Naive thymus-derived CD4-positive, alpha-beta T cell (primary cell): ENCODE measurements around the gene MAS1L. TPM values are rescaled to one million over a fixed set of nuclear protein-coding genes. Genes with fewer than 3 reads are reported as not detected.

ENCODE experiments used
- ATAC-seq: fragments of 150-1000 bp; cut with Tn5 transposase; 2 replicates; pipeline ENCODE4 v1.10.0; 2021; ENCODE audit warnings: mild to moderate bottlenecking, moderate library complexity
- CTCF ChIA-PET: fragments of 350-600 bp; sonication (Branson Sonifier 250); formaldehyde crosslinking; loops from one replicate; lab custom pipeline; 2021; ENCODE audit warnings: antibody characterized with exemption; lab: Charles Lee
- POLR2A ChIA-PET: fragments of 350-600 bp; sonication (Branson Sonifier 250); formaldehyde crosslinking; loops from one replicate; lab custom pipeline; 2021; ENCODE audit warnings: antibody characterized with exemption, inconsistent platforms; lab: Charles Lee
- DNase-seq, 9 donors: peaks; one replicate each; pipeline versions ENCODE4 v3.0.0 to v3.0.0-alpha.2; 2020 to 2022; ENCODE audit warnings: mixed read lengths in 1 of 9
- H3K27ac ChIP-seq: one replicate; pipeline ENCODE4 v1.7.0; 2013; ENCODE audit warnings: mild to moderate bottlenecking, low read depth, low read length, moderate library complexity
- H3K27me3 ChIP-seq, 2 donors: one replicate each; pipeline ENCODE4 v1.7.0; 2013; ENCODE audit warnings: low read length in 2 of 2, mild to moderate bottlenecking in 2 of 2, moderate library complexity in 2 of 2; ENCODE audit not compliant: control insufficient read depth in 2 of 2, insufficient read depth in 2 of 2
- H3K36me3 ChIP-seq, 3 experiments: 1 replicate in 2 of 3; 2 replicates in 1 of 3; pipeline ENCODE4 v1.7.0; 2013; ENCODE audit warnings: low read length in 3 of 3, mild to moderate bottlenecking in 3 of 3, moderate library complexity in 1 of 3; ENCODE audit not compliant: insufficient read depth in 3 of 3, control insufficient read depth in 2 of 3
- H3K4me1 ChIP-seq, 2 donors: one replicate each; pipeline ENCODE4 v1.7.0; 2013; ENCODE audit warnings: low read length in 2 of 2, mild to moderate bottlenecking in 2 of 2, moderate library complexity in 1 of 2; ENCODE audit not compliant: control insufficient read depth in 2 of 2, insufficient read depth in 2 of 2
- H3K4me3 ChIP-seq: 2 replicates; pipeline ENCODE4 v1.7.0; 2013; ENCODE audit warnings: mild to moderate bottlenecking, low read length
- H3K9me3 ChIP-seq, 3 experiments: 1 replicate in 2 of 3; 2 replicates in 1 of 3; pipeline ENCODE4 v1.7.0; 2013; ENCODE audit warnings: low read length in 3 of 3; ENCODE audit not compliant: control insufficient read depth in 2 of 3
- H3K27ac Mint-ChIP-seq, 9 donors: one replicate each; pipeline ENCODE4 v1.8.0; 2020 to 2022; ENCODE audit warnings: mixed read lengths in 9 of 9, mild to moderate bottlenecking in 8 of 9, moderate library complexity in 5 of 9, inconsistent platforms in 2 of 9
- H3K27me3 Mint-ChIP-seq, 5 donors: one replicate each; pipeline ENCODE4 v1.8.0; 2021 to 2022; ENCODE audit warnings: mixed read lengths in 5 of 5, mild to moderate bottlenecking in 1 of 5
- H3K36me3 Mint-ChIP-seq, 5 donors: one replicate each; pipeline ENCODE4 v1.8.0; 2020 to 2022; ENCODE audit warnings: mixed read lengths in 5 of 5, mild to moderate bottlenecking in 3 of 5, inconsistent platforms in 1 of 5
- H3K4me1 Mint-ChIP-seq, 7 donors: one replicate each; pipeline ENCODE4 v1.8.0; 2020 to 2022; ENCODE audit warnings: mixed read lengths in 7 of 7, mild to moderate bottlenecking in 3 of 7, inconsistent platforms in 1 of 7
- H3K4me3 Mint-ChIP-seq, 10 donors: one replicate each; pipeline ENCODE4 v1.8.0; 2020 to 2022; ENCODE audit warnings: mild to moderate bottlenecking in 10 of 10, mixed read lengths in 10 of 10, moderate library complexity in 6 of 10, inconsistent platforms in 2 of 10
- H3K9me3 Mint-ChIP-seq, 11 donors: one replicate each; pipeline ENCODE4 v1.8.0; 2020 to 2022; ENCODE audit warnings: mixed read lengths in 11 of 11, mild to moderate bottlenecking in 4 of 11, inconsistent platforms in 1 of 11, moderate library complexity in 1 of 11
- intact Hi-C, 2 donors: fragments of 100-400 bp; cut with micrococcal nuclease; formaldehyde crosslinking; loops; one replicate each; pipeline ENCODE4 v1.15.1; 2023
- polyA plus RNA-seq, 2 donors: library from polyadenylated mRNA; unstranded; fragments of 300-500 nt; fragmentation: Illumina TruSeq; gene quantifications; one replicate each; pipeline ENCODE4 v1.2.3, GENCODE V29; 2021
- total RNA-seq, 6 experiments: library from RNA in 5 of 6; stranded (reverse) in 5 of 6; gene quantifications; 1 replicate in 5 of 6; 2 replicates in 1 of 6; pipeline ENCODE4 v1.2.3 and lab custom pipeline; 2021 to 2026

Gene MAS1L
- total and polyA plus RNA-seq, 7 experiments from 2014 or later: not detected

DNA sequence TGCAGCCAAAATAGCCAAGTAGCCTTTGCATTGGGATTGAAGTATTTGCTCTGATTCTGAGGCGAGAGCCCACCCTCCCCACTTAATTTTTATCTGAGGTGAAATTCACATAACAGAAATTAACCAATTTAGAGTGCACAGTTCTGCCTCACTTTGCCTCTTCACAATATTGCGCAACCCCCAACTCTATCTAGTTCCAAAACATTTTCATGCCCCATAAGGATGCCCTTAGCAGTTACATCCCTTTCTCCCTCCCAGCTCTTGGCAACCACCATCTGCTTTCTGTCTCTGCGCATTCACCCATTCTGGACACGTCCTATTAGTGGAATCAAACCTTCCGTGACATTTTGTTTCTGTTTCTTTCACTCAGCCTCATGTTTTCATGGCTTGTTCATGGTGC, 9.0 kb downstream of the MAS1L start:
- POLR2A ChIA-PET: no interaction called here
- H3K27ac ChIP-seq: no peak overlapping the region
- Mint-ChIP-seq H3K36me3 (no peaks in the 10 kb centered on the region), H3K9me3 (peaks cover 0 to 7% (median 0%) of the 10 kb centered on the region in 11 donors), H3K27me3 (peaks cover 8 to 26% (median 15%) of the 10 kb centered on the region in 5 donors), H3K27ac (no peak overlapping the region), H3K4me3 (no peak overlapping the region), H3K4me1 (peaks cover 0 to 2% (median 0%) of the 10 kb centered on the region in 7 donors)
- H3K4me3 ChIP-seq: no peak overlapping the region
- H3K9me3 ChIP-seq: no peaks in the 10 kb centered on the region
- no peaks in the 10 kb centered on the region for H3K4me1 ChIP-seq
- CTCF ChIA-PET: no interaction called here
- H3K27me3 ChIP-seq: no peaks in the 10 kb centered on the region
- intact Hi-C loops: no loop called here
- H3K36me3 ChIP-seq: no peaks in the 10 kb centered on the region
- no peak for DNase-seq
- ATAC-seq: no peak

DNA sequence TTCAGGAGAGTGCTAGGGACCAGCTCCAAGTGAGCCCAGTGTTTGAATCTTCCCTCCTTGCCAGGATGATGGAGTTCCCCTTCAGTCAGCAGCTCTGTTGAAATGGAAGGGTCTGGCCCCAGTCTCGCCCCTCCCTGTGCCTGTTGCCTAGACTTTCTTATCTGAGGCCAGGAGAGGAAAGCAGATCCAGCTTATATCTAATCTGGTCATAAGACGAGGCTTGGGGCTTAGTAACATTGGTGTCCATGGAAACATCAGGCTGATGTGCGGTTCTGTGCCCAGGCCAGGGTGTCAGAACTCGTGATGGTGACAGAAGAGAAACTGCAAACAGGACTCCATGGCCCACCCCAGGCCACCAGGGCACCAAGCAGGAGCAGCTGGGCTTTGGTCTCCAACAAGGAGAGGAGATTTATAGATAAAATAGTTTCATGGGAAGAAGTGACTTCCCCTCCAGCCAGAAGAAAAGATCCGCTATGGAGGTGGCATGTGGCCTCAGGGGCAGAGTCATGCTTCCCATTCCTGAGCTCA, 9.8 kb downstream of the MAS1L start:
- peaks cover 0 to 7% (median 0%) of the 10 kb centered on the region in 11 donors for H3K9me3 Mint-ChIP-seq
- H3K27ac ChIP-seq: no peak overlapping the region
- no peak for ATAC-seq
- CTCF ChIA-PET: no interaction called here
- no peak overlapping the region for H3K27ac Mint-ChIP-seq
- no peaks in the 10 kb centered on the region for H3K4me1 ChIP-seq
- no peaks in the 10 kb centered on the region for H3K36me3 ChIP-seq
- peaks cover 7 to 29% (median 20%) of the 10 kb centered on the region in 5 donors for H3K27me3 Mint-ChIP-seq
- no peak for DNase-seq
- intact Hi-C loops: no loop called here
- H3K4me3 ChIP-seq: no peak overlapping the region
- H3K27me3 ChIP-seq: no peaks in the 10 kb centered on the region
- H3K4me1 Mint-ChIP-seq: peaks cover 0 to 2% (median 0%) of the 10 kb centered on the region in 7 donors
- H3K9me3 ChIP-seq: no peaks in the 10 kb centered on the region
- H3K4me3 Mint-ChIP-seq: no peak overlapping the region
- no peaks in the 10 kb centered on the region for H3K36me3 Mint-ChIP-seq
- POLR2A ChIA-PET: no interaction called here

DNA sequence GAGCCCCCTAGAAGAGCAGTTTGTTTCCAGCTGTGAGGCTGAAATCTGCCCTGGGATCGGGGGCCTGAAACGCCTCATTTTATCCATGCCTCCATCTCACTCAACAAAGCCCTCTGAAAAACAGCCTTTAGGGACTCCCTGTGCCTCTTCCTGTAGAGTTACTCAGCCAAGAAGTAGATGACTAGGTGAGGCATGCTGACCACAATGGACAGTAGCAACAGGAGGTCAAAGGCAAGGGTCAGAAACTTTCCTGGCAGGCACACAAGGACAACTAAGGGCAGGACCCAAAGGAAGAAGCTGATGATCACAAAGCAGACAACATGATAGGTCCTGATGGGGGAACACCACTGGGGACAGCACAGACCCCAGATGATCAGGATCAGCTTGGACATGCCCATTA, 12.8 kb downstream of the MAS1L start:
- CTCF ChIA-PET: no interaction called here

DNA sequence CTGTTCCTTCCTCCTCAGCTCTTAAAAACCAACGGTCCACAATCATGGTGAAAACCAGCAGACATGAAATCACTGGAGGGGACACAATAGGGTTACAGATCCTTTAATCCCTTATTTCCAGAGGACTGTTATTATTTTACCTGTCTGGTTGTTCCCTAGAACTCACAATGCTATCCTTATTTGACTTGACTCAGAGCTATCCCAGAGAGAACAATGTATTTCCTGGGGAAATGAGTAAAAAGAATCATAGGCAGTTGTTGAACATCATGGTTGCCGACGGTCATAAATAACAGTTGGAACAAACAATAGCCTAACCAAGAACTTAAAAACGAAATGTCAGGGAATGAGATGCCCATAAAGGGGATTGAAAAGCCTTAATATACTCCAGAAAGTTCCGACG, 21.5 kb downstream of the MAS1L start:
- Histone ChIP-seq H3K27me3 (peaks cover 0 to 2% of the 10 kb centered on the region in 2 donors), H3K4me3 (no peak overlapping the region), H3K4me1 (no peaks in the 10 kb centered on the region), H3K36me3 (no peaks in the 10 kb centered on the region), H3K9me3 (no peaks in the 10 kb centered on the region), H3K27ac (no peak overlapping the region)
- Mint-ChIP-seq H3K9me3 (no peaks in the 10 kb centered on the region), H3K4me1 (no peaks in the 10 kb centered on the region), H3K27me3 (peaks cover 14 to 45% (median 23%) of the 10 kb centered on the region in 5 donors), H3K4me3 (no peak overlapping the region), H3K27ac (no peak overlapping the region), H3K36me3 (no peaks in the 10 kb centered on the region)
- ChIA-PET CTCF (no interaction called here), POLR2A (no interaction called here)
- DNase-seq (no peak), ATAC-seq (no peak)
- intact Hi-C loops: no loop called here

More for the DNA sequence above, 12.8 kb downstream of the MAS1L start:
- Mint-ChIP-seq H3K27me3 (peaks cover 5 to 27% (median 14%) of the 10 kb centered on the region in 5 donors), H3K4me3 (no peak overlapping the region), H3K9me3 (peaks cover 0 to 2% (median 0%) of the 10 kb centered on the region in 11 donors), H3K36me3 (no peaks in the 10 kb centered on the region), H3K27ac (no peak overlapping the region), H3K4me1 (peaks cover 0 to 2% (median 0%) of the 10 kb centered on the region in 7 donors)
- intact Hi-C loops: no loop called here
- Histone ChIP-seq H3K36me3 (no peaks in the 10 kb centered on the region), H3K9me3 (no peaks in the 10 kb centered on the region), H3K4me3 (no peak overlapping the region), H3K4me1 (no peaks in the 10 kb centered on the region), H3K27me3 (no peaks in the 10 kb centered on the region), H3K27ac (no peak overlapping the region)
- DNase-seq (no peak), ATAC-seq (no peak)
- POLR2A ChIA-PET: no interaction called here

DNA sequence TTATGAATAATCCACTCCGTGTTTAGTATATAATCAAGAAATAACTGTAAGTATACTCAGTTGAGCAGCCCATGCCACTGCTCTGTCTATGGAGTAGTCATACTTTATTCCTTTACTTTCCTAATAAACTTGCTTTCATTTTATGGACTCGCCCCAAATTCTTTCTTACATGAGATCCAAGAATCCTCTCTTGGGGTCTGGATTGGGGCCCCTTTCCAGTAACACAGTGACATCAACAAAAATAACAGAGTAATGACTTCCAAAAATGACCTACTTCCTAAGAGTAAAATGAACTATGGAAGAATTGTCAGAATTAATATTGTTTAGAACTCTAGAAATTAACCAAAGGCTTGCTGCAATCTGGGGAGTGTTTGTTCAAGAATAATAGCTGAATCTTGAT, 22.0 kb downstream of the MAS1L start:
- Histone ChIP-seq H3K4me1 (no peaks in the 10 kb centered on the region), H3K36me3 (no peaks in the 10 kb centered on the region), H3K4me3 (no peak overlapping the region), H3K27me3 (peaks cover 0 to 2% of the 10 kb centered on the region in 2 donors), H3K27ac (no peak overlapping the region), H3K9me3 (no peaks in the 10 kb centered on the region)
- Mint-ChIP-seq H3K36me3 (no peaks in the 10 kb centered on the region), H3K27me3 (peaks cover 17 to 42% (median 27%) of the 10 kb centered on the region in 5 donors), H3K4me1 (no peaks in the 10 kb centered on the region), H3K27ac (no peak overlapping the region), H3K4me3 (no peak overlapping the region), H3K9me3 (no peaks in the 10 kb centered on the region)
- no peak for ATAC-seq
- no peak for DNase-seq
- ChIA-PET CTCF (no interaction called here), POLR2A (no interaction called here)
- intact Hi-C loops: no loop called here

DNA sequence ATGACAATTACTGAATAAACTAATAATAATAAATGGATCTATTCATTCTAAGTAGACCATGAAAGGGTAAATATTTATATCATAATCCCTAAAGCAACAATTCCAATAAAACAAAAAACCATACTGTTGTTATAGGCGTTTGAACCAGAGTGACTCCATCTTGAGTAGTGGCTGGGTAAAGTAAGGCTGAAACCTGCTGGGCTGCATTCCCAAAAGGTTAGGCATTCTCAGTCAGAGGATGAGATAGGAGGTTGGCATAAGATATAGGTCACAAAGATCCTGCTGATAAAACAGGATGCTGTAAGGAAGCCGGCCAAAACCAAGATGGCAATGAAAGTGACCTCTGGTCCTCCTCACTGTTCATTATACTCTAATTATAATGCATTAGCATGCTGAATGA, 22.5 kb downstream of the MAS1L start:
- no peak overlapping the region for H3K4me3 Mint-ChIP-seq
- H3K27me3 Mint-ChIP-seq: peaks cover 17 to 42% (median 27%) of the 10 kb centered on the region in 5 donors
- CTCF ChIA-PET: no interaction called here
- intact Hi-C loops: no loop called here
- no peak overlapping the region for H3K27ac Mint-ChIP-seq
- no peak for ATAC-seq
- H3K4me1 ChIP-seq: no peaks in the 10 kb centered on the region
- peaks cover 0 to 2% of the 10 kb centered on the region in 2 donors for H3K27me3 ChIP-seq
- H3K9me3 Mint-ChIP-seq: no peaks in the 10 kb centered on the region
- H3K4me3 ChIP-seq: no peak overlapping the region
- POLR2A ChIA-PET: no interaction called here
- H3K36me3 ChIP-seq: no peaks in the 10 kb centered on the region
- H3K4me1 Mint-ChIP-seq: no peaks in the 10 kb centered on the region
- H3K9me3 ChIP-seq: no peaks in the 10 kb centered on the region
- no peak overlapping the region for H3K27ac ChIP-seq
- H3K36me3 Mint-ChIP-seq: no peaks in the 10 kb centered on the region
- DNase-seq: no peak

DNA sequence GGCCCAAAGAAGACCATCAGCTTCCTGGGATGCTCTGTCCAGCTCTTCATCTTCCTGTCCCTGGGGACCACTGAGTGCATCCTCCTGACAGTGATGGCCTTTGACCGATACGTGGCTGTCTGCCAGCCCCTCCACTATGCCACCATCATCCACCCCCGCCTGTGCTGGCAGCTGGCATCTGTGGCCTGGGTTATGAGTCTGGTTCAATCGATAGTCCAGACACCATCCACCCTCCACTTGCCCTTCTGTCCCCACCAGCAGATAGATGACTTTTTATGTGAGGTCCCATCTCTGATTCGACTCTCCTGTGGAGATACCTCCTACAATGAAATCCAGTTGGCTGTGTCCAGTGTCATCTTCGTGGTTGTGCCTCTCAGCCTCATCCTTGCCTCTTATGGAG, 25.7 kb downstream of the MAS1L start:
- Mint-ChIP-seq H3K27me3 (peaks cover 18 to 41% (median 27%) of the 10 kb centered on the region in 5 donors), H3K4me3 (no peak overlapping the region), H3K4me1 (no peaks in the 10 kb centered on the region), H3K27ac (no peak overlapping the region), H3K36me3 (no peaks in the 10 kb centered on the region), H3K9me3 (no peaks in the 10 kb centered on the region)
- POLR2A ChIA-PET: no interaction called here
- Histone ChIP-seq H3K4me3 (no peak overlapping the region), H3K9me3 (no peaks in the 10 kb centered on the region), H3K4me1 (no peaks in the 10 kb centered on the region), H3K27ac (no peak overlapping the region), H3K27me3 (peaks cover 0 to 2% of the 10 kb centered on the region in 2 donors), H3K36me3 (no peaks in the 10 kb centered on the region)
- ATAC-seq (no peak), DNase-seq (no peak)
- intact Hi-C loops: no loop called here
- CTCF ChIA-PET: no interaction called here
